HEK293T (cell line): ENCODE measurements around the gene PHRF1.

Experiments
- CTCF ChIA-PET: fragments of 350-600 bp; formaldehyde crosslinking; extraction: SDS; loops from one replicate; lab custom pipeline; 2021; ENCODE audit warnings: antibody characterized with exemption, inconsistent platforms; lab: Yijun Ruan, JAX
- POLR2A ChIA-PET: fragments of 350-600 bp; formaldehyde crosslinking; extraction: SDS; loops from one replicate; lab custom pipeline; 2020; ENCODE audit warnings: antibody characterized with exemption, inconsistent platforms; lab: Yijun Ruan, JAX
- DNase-seq: peaks from one replicate; pipeline ENCODE4 v3.0.0; 2012; ENCODE audit warnings: mixed read lengths; ENCODE audit errors: extremely low spot score
- ARNT ChIP-seq: fragments of 450-650 bp; IDR thresholded peaks from 2 replicates; pipeline ENCODE4 v1.6.1; 2017; ENCODE audit warnings: mild to moderate bottlenecking
- BHLHE40 ChIP-seq: fragments of 450-650 bp; IDR thresholded peaks from 2 replicates; pipeline ENCODE4 v1.6.1; 2016; ENCODE audit warnings: mild to moderate bottlenecking, moderate library complexity, borderline replicate concordance
- CTBP1 ChIP-seq: fragments of 450-650 bp; IDR thresholded peaks from 2 replicates; pipeline ENCODE4 v1.6.1; 2016; ENCODE audit warnings: borderline replicate concordance
- ELF4 ChIP-seq: fragments of 450-650 bp; IDR thresholded peaks from 2 replicates; pipeline ENCODE4 v1.6.1; 2017; ENCODE audit warnings: antibody characterized with exemption
- FOXA1 ChIP-seq: fragments of 450-650 bp; IDR thresholded peaks from 2 replicates; pipeline ENCODE4 v1.6.1; 2016; ENCODE audit warnings: mild to moderate bottlenecking
- FOXK2 ChIP-seq: fragments of 450-650 bp; IDR thresholded peaks from 2 replicates; pipeline ENCODE4 v1.6.1; 2016; ENCODE audit warnings: mild to moderate bottlenecking
- FOXM1 ChIP-seq: fragments of 450-650 bp; IDR thresholded peaks from 2 replicates; pipeline ENCODE4 v1.6.1; 2017; ENCODE audit warnings: mild to moderate bottlenecking, borderline replicate concordance
- HDGF ChIP-seq: fragments of 450-650 bp; IDR thresholded peaks from 2 replicates; pipeline ENCODE4 v1.6.1; 2017; ENCODE audit warnings: antibody characterized with exemption, borderline replicate concordance
- L3MBTL2 ChIP-seq: fragments of 450-650 bp; conservative IDR thresholded peaks from 2 replicates; pipeline ENCODE4 v1.6.1; 2016; ENCODE audit warnings: mild to moderate bottlenecking
- LEF1 ChIP-seq: fragments of 450-650 bp; IDR thresholded peaks from 2 replicates; pipeline ENCODE4 v1.6.1; 2017; ENCODE audit warnings: mild to moderate bottlenecking, borderline replicate concordance
- NFRKB ChIP-seq: fragments of 450-650 bp; IDR thresholded peaks from 2 replicates; pipeline ENCODE4 v1.6.1; 2016; ENCODE audit warnings: mild to moderate bottlenecking, moderate library complexity
- SP1 ChIP-seq: fragments of 450-650 bp; IDR thresholded peaks from 2 replicates; pipeline ENCODE4 v1.6.1; 2017
- SUZ12 ChIP-seq: fragments of 450-650 bp; IDR thresholded peaks from 2 replicates; pipeline ENCODE4 v1.6.1; 2016; ENCODE audit warnings: mild to moderate bottlenecking
- TARDBP ChIP-seq: fragments of 450-650 bp; IDR thresholded peaks from 2 replicates; pipeline ENCODE4 v1.6.1; 2016
- ZNF384 ChIP-seq: fragments of 450-650 bp; IDR thresholded peaks from 2 replicates; pipeline ENCODE4 v1.6.1; 2016
- TF ChIP-seq, protein P1 (sequence below): fragments of 450-650 bp; IDR thresholded peaks from 2 replicates; pipeline ENCODE4 v1.6.1; 2016

PHRF1 gene

DNA sequence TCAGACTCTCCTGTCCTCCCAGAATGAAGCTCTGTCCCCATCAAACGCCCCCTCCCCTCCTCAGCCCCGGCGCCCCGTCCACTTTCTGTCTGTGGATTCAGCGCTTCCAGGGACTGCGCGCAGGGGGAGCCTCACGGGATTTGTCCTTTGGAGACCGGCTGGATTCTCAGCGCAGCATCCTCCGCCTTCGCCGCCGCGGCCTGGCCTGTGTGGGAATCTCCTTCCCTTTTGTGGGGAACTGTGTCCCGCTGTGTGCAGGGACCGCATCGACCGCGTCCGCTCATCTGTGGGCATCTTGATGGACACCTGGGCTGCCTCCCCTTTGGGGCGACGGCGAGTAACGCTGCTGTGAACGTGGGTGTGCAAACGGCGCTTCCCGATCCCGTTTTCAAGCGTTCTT, 51.8 kb downstream of the PHRF1 start:
- no peak for DNase-seq
- TF ChIP-seq TARDBP (no peak), BHLHE40 (no peak), NFRKB (no peak), ELF4 (no peak), ZNF384 (no peak), HDGF (no peak), SUZ12 (no peak), FOXK2 (no peak), ARNT (no peak), LEF1 (no peak), FOXM1 (no peak), CTBP1 (no peak), L3MBTL2 (no peak), FOXA1 (no peak), SP1 (no peak)
- TF ChIP-seq, protein P1, sequence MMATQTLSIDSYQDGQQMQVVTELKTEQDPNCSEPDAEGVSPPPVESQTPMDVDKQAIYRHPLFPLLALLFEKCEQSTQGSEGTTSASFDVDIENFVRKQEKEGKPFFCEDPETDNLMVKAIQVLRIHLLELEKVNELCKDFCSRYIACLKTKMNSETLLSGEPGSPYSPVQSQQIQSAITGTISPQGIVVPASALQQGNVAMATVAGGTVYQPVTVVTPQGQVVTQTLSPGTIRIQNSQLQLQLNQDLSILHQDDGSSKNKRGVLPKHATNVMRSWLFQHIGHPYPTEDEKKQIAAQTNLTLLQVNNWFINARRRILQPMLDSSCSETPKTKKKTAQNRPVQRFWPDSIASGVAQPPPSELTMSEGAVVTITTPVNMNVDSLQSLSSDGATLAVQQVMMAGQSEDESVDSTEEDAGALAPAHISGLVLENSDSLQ = no peak
- ChIA-PET CTCF (no interaction called here), POLR2A (no interaction called here)

DNA sequence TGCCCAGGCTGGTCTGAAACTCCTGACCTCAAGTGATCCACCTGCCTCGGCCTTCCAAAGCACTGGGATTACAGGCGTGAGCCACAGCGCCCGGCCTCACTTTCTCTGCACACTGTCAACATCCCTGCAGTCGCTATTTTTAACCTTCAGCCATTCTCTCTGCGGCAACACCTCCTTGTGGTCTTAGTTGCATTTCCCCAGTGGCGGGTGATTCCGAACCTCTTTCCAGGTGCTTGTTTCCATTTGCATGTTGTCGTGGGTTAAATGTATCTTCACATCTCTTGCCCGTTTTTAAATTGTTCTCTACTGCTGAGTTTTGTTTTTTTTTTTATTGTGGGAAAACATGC, 52.9 kb downstream of the PHRF1 start:
- TF ChIP-seq, protein P1 = no peak
- no peak for TF ChIP-seq NFRKB
- TF ChIP-seq ARNT = no peak
- TF ChIP-seq FOXM1 = no peak
- TF ChIP-seq ZNF384 = no peak
- no peak for TF ChIP-seq SUZ12
- TF ChIP-seq L3MBTL2 = no peak
- no peak for TF ChIP-seq HDGF
- no peak for TF ChIP-seq LEF1
- no peak for TF ChIP-seq BHLHE40
- TF ChIP-seq TARDBP = no peak
- no peak for TF ChIP-seq FOXK2
- TF ChIP-seq SP1 = no peak
- no peak for TF ChIP-seq CTBP1
- no peak for TF ChIP-seq FOXA1
- no peak for DNase-seq
- CTCF ChIA-PET = no interaction called here
- POLR2A ChIA-PET = no interaction called here

- no peak for DNase-seq
- ChIA-PET CTCF (no interaction called here), POLR2A (no interaction called here)
- TF ChIP-seq ARNT (no peak), NFRKB (no peak), FOXM1 (no peak), HDGF (no peak), SP1 (no peak), ELF4 (no peak), CTBP1 (no peak), FOXA1 (no peak), LEF1 (no peak), BHLHE40 (no peak), ZNF384 (no peak), L3MBTL2 (no peak), FOXK2 (no peak), TARDBP (no peak), SUZ12 (no peak)
- TF ChIP-seq, protein P1 = no peak
Observed at GRCh38 chr11:630871-631270, 54.6 kb downstream of the PHRF1 start.

DNA sequence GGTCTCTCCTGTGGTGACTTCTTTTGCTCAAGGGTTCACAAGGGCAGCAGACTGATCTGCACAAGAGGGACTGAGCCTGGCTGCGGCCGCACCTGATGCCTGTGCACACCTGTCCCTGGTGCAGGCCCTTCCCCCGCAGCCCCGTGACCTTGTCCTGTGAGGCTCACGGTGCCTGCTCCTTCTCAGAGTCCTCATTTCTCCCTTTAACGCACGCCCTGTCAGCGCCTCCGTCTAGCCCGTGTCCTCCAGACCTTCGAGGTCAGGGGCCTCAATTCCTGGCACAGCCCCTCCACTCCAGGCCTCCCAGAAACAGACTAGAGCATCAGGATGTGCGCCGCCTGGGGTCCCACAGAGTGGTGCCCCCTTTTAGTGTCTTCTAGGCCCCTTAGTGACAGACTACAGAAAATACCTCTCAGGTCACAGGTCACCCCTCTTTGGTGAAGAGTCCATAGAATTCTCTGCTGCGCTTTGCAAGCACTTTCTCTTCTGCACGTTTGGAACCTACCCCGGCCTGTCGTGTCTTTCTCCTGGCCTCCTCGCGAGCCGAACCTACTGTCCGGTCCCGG, 59.8 kb downstream of the PHRF1 start:
- POLR2A ChIA-PET = no interaction called here
- CTCF ChIA-PET = interaction anchor here (0.6 kb wide), 1 partner anchor 58 kb away, joined by 3 read pairs; no protein-coding TSS in a partner anchor

GRCh38 chr11:636511-637332, 60.5 kb downstream of the PHRF1 start, which contains the start of gene DRD4:
DRD4 (plus strand) TSS chr11:637269; CDS start chr11:637305, 36 bp downstream.
- ChIA-PET POLR2A (no interaction called here), CTCF (interaction anchor here (0.6 kb wide), 1 partner anchor 57 kb away, joined by 3 read pairs; no protein-coding TSS in a partner anchor)
- no peak for DNase-seq

More for the DNA sequence above, 59.8 kb downstream of the PHRF1 start:
- no peak for DNase-seq
- TF ChIP-seq L3MBTL2 (no peak), ARNT (no peak), LEF1 (no peak)
- TF ChIP-seq, protein P1 = no peak

More at GRCh38 chr11:636511-637332, 60.5 kb downstream of the PHRF1 start, which contains the start of gene DRD4:
- TF ChIP-seq TARDBP (no peak), SP1 (no peak), LEF1 (no peak), CTBP1 (no peak), NFRKB (no peak), ZNF384 (no peak)
- TF ChIP-seq, protein P1 = no peak
